Heart left ventricle (tissue), 16 donors: ENCODE measurements around the gene RASSF9. TPM values are rescaled to one million over a fixed set of nuclear protein-coding genes. Genes with fewer than 3 reads are reported as not detected.

ENCODE experiments used
- ATAC-seq, 4 donors: fragments of 200-7000 bp; cut with Tn5 transposase; one replicate each; pipeline ENCODE4 v1.9.1; 2020 to 2022; ENCODE audit warnings: moderate library complexity in 4 of 4, mild to moderate bottlenecking in 3 of 4, moderate number of reproducible peaks in 1 of 4
- DNase-seq, 5 donors: peaks; one replicate each; pipeline ENCODE4 v3.0.0-alpha.2; 2020
- H3K27ac ChIP-seq, 12 donors: fragments of 200-600 bp; sonication (generic) in 4 of 12; one replicate each; pipeline versions ENCODE4 v1.5.0 to v1.8.0; 2016 to 2022; ENCODE audit warnings: mild to moderate bottlenecking in 2 of 12
- H3K27me3 ChIP-seq, 9 donors: fragments of 200-600 bp; sonication (generic) in 2 of 9; one replicate each; pipeline versions ENCODE4 v1.5.1 to v1.8.0; 2016 to 2022; ENCODE audit warnings: mild to moderate bottlenecking in 3 of 9
- H3K36me3 ChIP-seq, 9 donors: fragments of 200-600 bp; sonication (generic) in 2 of 9; one replicate each; pipeline versions ENCODE4 v1.5.0 to v1.8.0; 2018 to 2022; ENCODE audit warnings: mild to moderate bottlenecking in 2 of 9
- H3K4me1 ChIP-seq, 12 donors: fragments of 200-600 bp; sonication (generic) in 4 of 12; one replicate each; pipeline versions ENCODE4 v1.5.0 to v1.8.0; 2016 to 2022; ENCODE audit warnings: mild to moderate bottlenecking in 3 of 12
- H3K4me3 ChIP-seq, 12 donors: fragments of 200-600 bp; sonication (generic) in 4 of 12; one replicate each; pipeline versions ENCODE4 v1.5.0 to v1.8.0; 2017 to 2022; ENCODE audit warnings: mild to moderate bottlenecking in 9 of 12, moderate library complexity in 4 of 12
- H3K9me3 ChIP-seq, 12 donors: fragments of 200-600 bp; sonication (generic) in 4 of 12; one replicate each; pipeline versions ENCODE4 v1.5.0 to v1.8.0; 2016 to 2022; ENCODE audit warnings: mild to moderate bottlenecking in 1 of 12
- CTCF ChIP-seq, 12 donors: fragments of 200-600 bp; sonication (generic) in 4 of 12; IDR thresholded peaks; one replicate each; pipeline versions ENCODE4 v1.5.0 to v1.8.0; 2018 to 2022; ENCODE audit warnings: antibody characterized with exemption in 12 of 12, mild to moderate bottlenecking in 5 of 12
- POLR2A ChIP-seq, 2 donors: fragments of 450-650 bp; IDR thresholded peaks; one replicate each; pipeline ENCODE4 v1.6.1; 2017; ENCODE audit warnings: antibody characterized with exemption in 2 of 2, mild to moderate bottlenecking in 2 of 2, moderate library complexity in 2 of 2
- WGBS, 4 donors: extraction: QIAGEN DNeasy Blood & Tissue Kit in 2 of 4; methylation state at CpG; one replicate each; pipeline versions ENCODE4 v1.1.5 to v1.1.7; 2013 to 2018; 5-methylcytosine and 5-hydroxymethylcytosine counted together
- intact Hi-C, 10 donors: fragments of 100-400 bp; cut with DNase I; formaldehyde crosslinking; loops; one replicate each; pipeline versions ENCODE4 v1.11.1 to v1.14.2; 2022
- polyA plus RNA-seq, 2 donors: library from polyadenylated mRNA; stranded (reverse); fragments of 200-250 nt; gene quantifications; one replicate each; pipeline ENCODE4 v1.2.3, GENCODE V29; 2013
- total RNA-seq, 9 donors: library from RNA; depleted of rRNA in 2 of 9; stranded (reverse); fragments of >200 nt in 2 of 9; fragmentation: NEBNext Ultra II Directional in 3 of 9; extraction: Animal tissue kit (Norgen Biotek cat#: 25700) in 3 of 9; gene quantifications; one replicate each; pipeline versions ENCODE4 v1.1.0 to v1.2.4, GENCODE V29; 2016 to 2023
- donor health status: ischemic (EF 13 %, LVEDD 7.1; RV severe dilation, severe dysfunction).
- donor health status: healthy with polysubstance abuse.
- donor health status: DM: no; HTN: yes; CAD: no.
- donor health status: DM: no; HTN: no; CAD: no.
- donor health status: ischemic (EF 25% LVEDD 6.9; RV normal size, moderate dysfunction).
- donor health status: ischemic (EF 25% LVEDD 5.7; RV mildly dilated, moderate dysfunction).
- donor health status: healthy.
- donor health status: DM: yes; HTN: yes; CAD: no.
- donor health status: ischemic (EF 35%, LVEDD 5.7; RV mildly dilated, moderate dysfunction).
- donor health status: nonischemic (EF 11% LVEDD 7.7; RV severe dilation, severe dysfunction).
- donor health status: DM: yes; HTN: yes; CAD: no.
- donor health status: PGD.
- donor health status: ischemic (EF 29% LVEDD 5.4; RV normal size, mild dysfunction).
- donor health status: nonischemic (EF 23%, LVEDD 6.1; RV moderate dilation, normal function).

The RASSF9 gene
- total and polyA plus RNA-seq, 11 donors = 0.95 to 11.5 (median 5.8) TPM

GRCh38 chr12:85831327-85831990, 4.8 kb downstream of the RASSF9 start:
- Histone ChIP-seq H3K36me3 (no peaks in the 10 kb centered on the region), H3K4me1 (peaks cover 0 to 34% (median 14%) of the 10 kb centered on the region in 12 donors), H3K9me3 (no peaks in the 10 kb centered on the region), H3K27ac (peak overlapping the region in 4 of 12 donors; percentile 10 to 36 (median 25)), H3K4me3 (peak overlapping the region in 4 of 12 donors; percentile 4 to 76 (median 46)), H3K27me3 (no peaks in the 10 kb centered on the region)
- DNase-seq = no peak
- no peak for ATAC-seq
- 56 to 71% (median 63%) methylated on average over 2 of the region's 2 CpGs for WGBS, 4 donors
- no peak for TF ChIP-seq POLR2A (IDR thresholded peaks at IDR 0.05)
- no peak for TF ChIP-seq CTCF (IDR thresholded peaks at IDR 0.05)
- intact Hi-C loops = loop anchor here in 1 of 10 donors (10.0 kb wide), 1 partner anchor 117 kb away; no protein-coding TSS in a partner anchor

- ATAC-seq (peak in 1 of 4 donors; percentile 42), DNase-seq (no peak)
- TF ChIP-seq CTCF (IDR thresholded peaks at IDR 0.05) = no peak
- TF ChIP-seq POLR2A (IDR thresholded peaks at IDR 0.05) = no peak
- Histone ChIP-seq H3K9me3 (no peaks in the 10 kb centered on the region), H3K27ac (no peak overlapping the region), H3K4me3 (no peak overlapping the region), H3K27me3 (no peaks in the 10 kb centered on the region), H3K4me1 (peaks cover 0 to 33% (median 14%) of the 10 kb centered on the region in 12 donors), H3K36me3 (no peaks in the 10 kb centered on the region)
- intact Hi-C loops = no loop called here
- 87 to 96% (median 92%) methylated on average over 2 of the region's 2 CpGs for WGBS, 4 donors
These were observed 6.8 kb downstream of the RASSF9 start for GRCh38 chr12:85829391-85829790.

- intact Hi-C loops = no loop called here
- TF ChIP-seq CTCF (IDR thresholded peaks at IDR 0.05) (no peak), POLR2A (IDR thresholded peaks at IDR 0.05) (no peak)
- Histone ChIP-seq H3K4me1 (peaks cover 0 to 28% (median 14%) of the 10 kb centered on the region in 12 donors), H3K9me3 (no peaks in the 10 kb centered on the region), H3K4me3 (no peak overlapping the region), H3K27me3 (no peaks in the 10 kb centered on the region), H3K27ac (no peak overlapping the region), H3K36me3 (no peaks in the 10 kb centered on the region)
- DNase-seq (no peak), ATAC-seq (no peak)
- WGBS, 4 donors = 95 to 98% (median 96%) methylated on average over 1 of the region's 1 CpG
These were observed 7.6 kb downstream of the RASSF9 start for GRCh38 chr12:85828576-85828975.

- Histone ChIP-seq H3K4me3 (no peak overlapping the region), H3K4me1 (peaks cover 0 to 5% (median 0%) of the 10 kb centered on the region in 12 donors), H3K27ac (no peak overlapping the region), H3K36me3 (no peaks in the 10 kb centered on the region), H3K27me3 (no peaks in the 10 kb centered on the region), H3K9me3 (no peaks in the 10 kb centered on the region)
- no peak for TF ChIP-seq CTCF (IDR thresholded peaks at IDR 0.05)
- no peak for TF ChIP-seq POLR2A (IDR thresholded peaks at IDR 0.05)
- DNase-seq (no peak), ATAC-seq (no peak)
- intact Hi-C loops = no loop called here
These were observed 10.5 kb downstream of the RASSF9 start for GRCh38 chr12:85825746-85826145.
